A549 (cell line): ENCODE measurements around the gene NOSIP.

Experiments used
- BHLHE40 ChIP-seq: IDR thresholded peaks from 2 replicates; pipeline ENCODE4 v1.6.1; 2012; ENCODE audit warnings: low read depth, low read length, inconsistent platforms
- CBX2 ChIP-seq: fragments of 200-600 bp; sonication (generic); IDR thresholded peaks from 2 replicates; pipeline ENCODE4 v1.6.1; 2016; ENCODE audit warnings: low read depth, mild to moderate bottlenecking, borderline replicate concordance
- CTCF ChIP-seq: fragments of >200 bp; sonication (Bioruptor Twin); formaldehyde crosslinking; IDR thresholded peaks from 3 replicates; pipeline ENCODE4 v1.5.1; 2016
- EP300 ChIP-seq, 2 experiments: fragments of >200 bp; sonication (Bioruptor Twin); formaldehyde crosslinking; IDR thresholded peaks; 2 replicates in 1 of 2; 3 replicates in 1 of 2; pipeline ENCODE4 v1.6.1; 2016 to 2017
- ESRRA ChIP-seq: fragments of 150-350 bp; IDR thresholded peaks from 2 replicates; pipeline ENCODE4 v1.6.1; 2014; ENCODE audit warnings: mild to moderate bottlenecking, low read length, borderline replicate concordance
- MAFK ChIP-seq: fragments of 450-650 bp; IDR thresholded peaks from 2 replicates; pipeline ENCODE4 v1.6.1; 2014; ENCODE audit not compliant: partially characterized antibody
- NR3C1 ChIP-seq: fragments of >200 bp; sonication (Bioruptor Twin); formaldehyde crosslinking; IDR thresholded peaks from 3 replicates; pipeline ENCODE4 v1.6.1; 2017
- POLR2A ChIP-seq: IDR thresholded peaks from 2 replicates; pipeline ENCODE4 v1.6.1; 2012; ENCODE audit warnings: mild to moderate bottlenecking, low read length
- RAD21 ChIP-seq, 2 experiments: fragments of >200 bp in 1 of 2; sonication (Bioruptor Twin) in 1 of 2; formaldehyde crosslinking in 1 of 2; IDR thresholded peaks in 1 of 2; conservative IDR thresholded peaks in 1 of 2; 2 replicates in 1 of 2; 3 replicates in 1 of 2; pipeline ENCODE4 v1.6.1; 2012 to 2018; ENCODE audit warnings: inconsistent platforms in 1 of 2
- TF ChIP-seq, protein P1 (sequence below): IDR thresholded peaks from 2 replicates; pipeline ENCODE4 v1.6.1; 2012
- TF ChIP-seq, protein P2 (sequence below): IDR thresholded peaks from 2 replicates; pipeline ENCODE4 v1.6.1; 2012

GRCh38 chr19:49514151-49514550 is 66.2 kb downstream of the NOSIP start:
- TF ChIP-seq EP300 (IDR thresholded peaks at IDR 0.05) (no peak), RAD21 (conservative IDR thresholded peaks at IDR 0.05 in 1 of 2, IDR thresholded peaks at IDR 0.05 in 1 of 2) (no peak), CBX2 (no peak), CTCF (no peak), POLR2A (no peak), NR3C1 (no peak), BHLHE40 (no peak), ESRRA (no peak), MAFK (no peak)
- TF ChIP-seq, protein P1, sequence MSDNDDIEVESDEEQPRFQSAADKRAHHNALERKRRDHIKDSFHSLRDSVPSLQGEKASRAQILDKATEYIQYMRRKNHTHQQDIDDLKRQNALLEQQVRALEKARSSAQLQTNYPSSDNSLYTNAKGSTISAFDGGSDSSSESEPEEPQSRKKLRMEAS: no peak
- TF ChIP-seq, protein P2, sequence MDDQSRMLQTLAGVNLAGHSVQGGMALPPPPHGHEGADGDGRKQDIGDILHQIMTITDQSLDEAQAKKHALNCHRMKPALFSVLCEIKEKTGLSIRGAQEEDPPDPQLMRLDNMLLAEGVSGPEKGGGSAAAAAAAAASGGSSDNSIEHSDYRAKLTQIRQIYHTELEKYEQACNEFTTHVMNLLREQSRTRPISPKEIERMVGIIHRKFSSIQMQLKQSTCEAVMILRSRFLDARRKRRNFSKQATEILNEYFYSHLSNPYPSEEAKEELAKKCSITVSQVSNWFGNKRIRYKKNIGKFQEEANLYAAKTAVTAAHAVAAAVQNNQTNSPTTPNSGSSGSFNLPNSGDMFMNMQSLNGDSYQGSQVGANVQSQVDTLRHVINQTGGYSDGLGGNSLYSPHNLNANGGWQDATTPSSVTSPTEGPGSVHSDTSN: no peak
